ENCODE data around the gene PDK1. TPM values are rescaled to one million over a fixed set of nuclear protein-coding genes. Genes with fewer than 3 reads are reported as not detected.

The PDK1 gene
- polyA plus RNA-seq, 3 donors, result 5.4 to 10.3 (median 9.7) TPM

GRCh38 chr2:172655838-172656573 lies 100.1 kb downstream of the PDK1 start:
- Histone ChIP-seq H3K36me3 (replicated peaks in 1 of 2; ENCODE audit: control insufficient read depth in 1 of 2, insufficient read depth in 2 of 2, low read length in 2 of 2) (no peaks in the 10 kb centered on the region), H3K4me1 (ENCODE audit: control insufficient read depth in 1 of 2, insufficient read depth in 2 of 2, low read length in 2 of 2) (no peaks in the 10 kb centered on the region), H2AFZ (ENCODE audit: insufficient read depth, low read depth, low read length, poor library complexity, severe bottlenecking) (no peak overlapping the region), H3K4me3 (replicated peaks in 1 of 3; ENCODE audit: low read depth in 2 of 3, low read length in 3 of 3) (no peak overlapping the region), H3K27me3 (ENCODE audit: control insufficient read depth in 2 of 2, insufficient read depth in 2 of 2, low read length in 2 of 2) (no peaks in the 10 kb centered on the region), H4K20me1 (ENCODE audit: insufficient read depth, low read length) (no peaks in the 10 kb centered on the region), H3K79me2 (ENCODE audit: insufficient read depth, low read length) (no peaks in the 10 kb centered on the region), H3K9ac (ENCODE audit: insufficient read depth, low read length, poor library complexity, severe bottlenecking) (no peak overlapping the region), H3K4me2 (replicated peaks; ENCODE audit: extremely low read depth, low read length, poor library complexity, severe bottlenecking) (no peak overlapping the region), H3K27ac (ENCODE audit: low read depth in 1 of 2, low read length in 2 of 2) (no peak overlapping the region), H3K9me3 (replicated peaks in 1 of 2; ENCODE audit: control insufficient read depth in 1 of 2, insufficient read depth in 1 of 2, low read length in 2 of 2) (peaks cover 5 to 22% of the 10 kb centered on the region in 2 donors)
- TF ChIP-seq CTCF (IDR thresholded peaks at IDR 0.05), result no peak
- DNase-seq, result no peak
- H3K27ac Mint-ChIP-seq, result no peak overlapping the region
- H3K27me3 Mint-ChIP-seq (ENCODE audit: low read depth in 3 of 3), result peaks cover 2 to 12% (median 4%) of the 10 kb centered on the region in 3 donors
- WGBS (ENCODE audit: insufficient coverage), result no CpG with 5 or more reads among the region's 5 CpGs
- no peaks in the 10 kb centered on the region for H3K36me3 Mint-ChIP-seq
- intact Hi-C loops (cut with micrococcal nuclease), result no loop called here
- H3K9me3 Mint-ChIP-seq, result peaks cover 11 to 39% (median 30%) of the 10 kb centered on the region in 7 donors
- H3K4me3 Mint-ChIP-seq, result no peak overlapping the region
- H3K4me1 Mint-ChIP-seq, result no peaks in the 10 kb centered on the region

Small RNA genes within 50 kb of the gene (small RNA-seq; reads per million reads assigned to genes)
- not detected for gene RF00019 (ENCODE audit: insufficient read length, low read depth)

Other genes with a start within 250 kb of the PDK1 start
- under 1 TPM; 0.01 to 0.36 (median 0.20) TPM for gene ITGA6, start 128.5 kb upstream of the PDK1 start, polyA plus RNA-seq
- not detected for gene RAPGEF4, start 179.8 kb downstream of the PDK1 start, polyA plus RNA-seq

Data from CD14-positive monocyte (primary cell).